Measurements from ENCODE around the gene BTN3A1. TPM values are rescaled to one million over a fixed set of nuclear protein-coding genes. Genes with fewer than 3 reads are reported as not detected.
"Not testable (repeated sequence)": the region's sequence is repeated elsewhere in the genome, so short reads cannot be mapped to it uniquely, and the experiment has no call there.

Gene BTN3A1
- total and polyA plus RNA-seq, 2 donors (not counting 1 experiment from before 2014, with no cell fraction given) = 31.6 to 42.9 TPM

DNA sequence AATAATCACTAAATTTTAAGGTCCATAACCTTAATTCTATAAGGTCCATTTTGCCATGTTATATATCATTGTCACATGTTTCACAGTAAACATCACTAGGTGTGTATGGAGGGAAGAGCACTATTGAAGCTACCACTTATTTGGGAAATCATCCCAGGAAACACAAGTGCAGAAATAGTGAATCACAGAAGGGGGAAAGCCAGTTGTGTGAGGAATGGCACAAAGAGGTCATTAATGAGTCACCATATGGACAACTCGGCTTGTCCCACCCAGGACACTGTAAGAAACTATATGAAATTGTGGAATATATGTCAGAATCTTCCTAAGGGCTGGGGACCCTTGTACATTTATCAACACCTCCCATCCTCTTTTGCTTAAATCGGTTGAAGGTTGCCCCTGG lies 13.7 kb downstream of the BTN3A1 start:
- TF ChIP-seq CTCF (conservative IDR thresholded peaks at IDR 0.05 in 1 of 2, IDR thresholded peaks at IDR 0.05 in 1 of 2; ENCODE audit: low read depth in 1 of 2, low read length in 2 of 2) = no peak
- TF ChIP-seq EZH2 (IDR thresholded peaks at IDR 0.05; ENCODE audit: low read length, missing control alignments) = no peak
- Histone ChIP-seq H2AFZ (ENCODE audit: low read length) (no peak overlapping the region), H3K27me3 (ENCODE audit: control insufficient read depth, insufficient read depth, low read length) (no peaks in the 10 kb centered on the region), H3K36me3 (ENCODE audit: control insufficient read depth, insufficient read depth, low read length) (peaks cover 9% of the 10 kb centered on the region), H3K4me2 (ENCODE audit: extremely low read depth, insufficient read depth, low read length) (no peak overlapping the region), H3K4me1 (ENCODE audit: control insufficient read depth, extremely low read depth, insufficient read depth, low read length) (peaks cover 6% of the 10 kb centered on the region), H3K27ac (ENCODE audit: insufficient read depth, low read length) (no peak overlapping the region), H4K20me1 (ENCODE audit: control insufficient read depth, extremely low read depth, insufficient read depth, low read length) (no peaks in the 10 kb centered on the region), H3K9ac (ENCODE audit: insufficient read depth, low read length) (no peak overlapping the region), H3K4me3 (replicated peaks in 1 of 4; ENCODE audit: control extremely low read depth in 1 of 4, insufficient read depth in 1 of 4, low read depth in 3 of 4, low read length in 4 of 4) (no peak overlapping the region), H3K79me2 (ENCODE audit: control insufficient read depth, insufficient read depth, low read length) (no peaks in the 10 kb centered on the region), H3K9me3 (ENCODE audit: control insufficient read depth, insufficient read depth, low read depth, low read length) (no peaks in the 10 kb centered on the region)
- DNase-seq (ENCODE audit: low read depth in 2 of 2) = no peak

DNA sequence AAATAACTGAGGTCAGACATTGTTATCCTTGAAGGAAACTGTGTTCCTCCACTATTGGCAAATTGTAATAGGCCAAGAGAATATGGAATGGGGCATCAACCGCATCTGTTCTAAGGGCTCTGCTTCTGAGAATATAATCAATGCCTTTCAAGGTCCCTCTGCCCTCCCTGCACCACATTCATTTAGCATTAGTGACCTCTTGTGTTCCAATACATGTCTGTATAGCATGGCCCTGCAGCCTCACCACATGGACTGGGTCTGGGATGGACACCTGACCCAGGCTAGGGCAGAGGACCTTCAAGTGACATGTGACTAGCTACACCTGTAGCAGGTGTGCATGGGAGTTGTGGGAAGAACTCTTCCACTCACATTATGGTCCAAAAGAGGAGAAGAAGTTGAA lies 14.2 kb downstream of the BTN3A1 start:
- no peaks in the 10 kb centered on the region for H4K20me1 ChIP-seq (ENCODE audit: control insufficient read depth, extremely low read depth, insufficient read depth, low read length)
- TF ChIP-seq EZH2 (IDR thresholded peaks at IDR 0.05; ENCODE audit: low read length, missing control alignments) = no peak
- no peak for TF ChIP-seq CTCF (conservative IDR thresholded peaks at IDR 0.05 in 1 of 2, IDR thresholded peaks at IDR 0.05 in 1 of 2; ENCODE audit: low read depth in 1 of 2, low read length in 2 of 2)
- no peak overlapping the region for H2AFZ ChIP-seq (ENCODE audit: low read length)
- peaks cover 9% of the 10 kb centered on the region for H3K36me3 ChIP-seq (ENCODE audit: control insufficient read depth, insufficient read depth, low read length)
- no peaks in the 10 kb centered on the region for H3K9me3 ChIP-seq (ENCODE audit: control insufficient read depth, insufficient read depth, low read depth, low read length)
- no peak overlapping the region for H3K4me3 ChIP-seq (replicated peaks in 1 of 4; ENCODE audit: control extremely low read depth in 1 of 4, insufficient read depth in 1 of 4, low read depth in 3 of 4, low read length in 4 of 4)
- H3K4me1 ChIP-seq (ENCODE audit: control insufficient read depth, extremely low read depth, insufficient read depth, low read length) = peaks cover 7% of the 10 kb centered on the region
- no peaks in the 10 kb centered on the region for H3K79me2 ChIP-seq (ENCODE audit: control insufficient read depth, insufficient read depth, low read length)
- DNase-seq (ENCODE audit: low read depth in 2 of 2) = no peak
- no peak overlapping the region for H3K9ac ChIP-seq (ENCODE audit: insufficient read depth, low read length)
- H3K27ac ChIP-seq (ENCODE audit: insufficient read depth, low read length) = no peak overlapping the region
- no peak overlapping the region for H3K4me2 ChIP-seq (ENCODE audit: extremely low read depth, insufficient read depth, low read length)
- H3K27me3 ChIP-seq (ENCODE audit: control insufficient read depth, insufficient read depth, low read length) = no peaks in the 10 kb centered on the region

- H3K4me2 ChIP-seq (ENCODE audit: extremely low read depth, insufficient read depth, low read length); H3K27me3 ChIP-seq (ENCODE audit: control insufficient read depth, insufficient read depth, low read length); H2AFZ ChIP-seq (ENCODE audit: low read length); H3K27ac ChIP-seq (ENCODE audit: insufficient read depth, low read length); H3K4me3 ChIP-seq (replicated peaks in 1 of 4; ENCODE audit: control extremely low read depth in 1 of 4, insufficient read depth in 1 of 4, low read depth in 3 of 4, low read length in 4 of 4); H3K4me1 ChIP-seq (ENCODE audit: control insufficient read depth, extremely low read depth, insufficient read depth, low read length); H3K9ac ChIP-seq (ENCODE audit: insufficient read depth, low read length); H3K36me3 ChIP-seq (ENCODE audit: control insufficient read depth, insufficient read depth, low read length); H4K20me1 ChIP-seq (ENCODE audit: control insufficient read depth, extremely low read depth, insufficient read depth, low read length); H3K79me2 ChIP-seq (ENCODE audit: control insufficient read depth, insufficient read depth, low read length); DNase-seq (ENCODE audit: low read depth in 2 of 2); H3K9me3 ChIP-seq (ENCODE audit: control insufficient read depth, insufficient read depth, low read depth, low read length): not testable (repeated sequence)
These were observed 16.0 kb downstream of the BTN3A1 start for GRCh38 chr6:26418077-26418476.

DNA sequence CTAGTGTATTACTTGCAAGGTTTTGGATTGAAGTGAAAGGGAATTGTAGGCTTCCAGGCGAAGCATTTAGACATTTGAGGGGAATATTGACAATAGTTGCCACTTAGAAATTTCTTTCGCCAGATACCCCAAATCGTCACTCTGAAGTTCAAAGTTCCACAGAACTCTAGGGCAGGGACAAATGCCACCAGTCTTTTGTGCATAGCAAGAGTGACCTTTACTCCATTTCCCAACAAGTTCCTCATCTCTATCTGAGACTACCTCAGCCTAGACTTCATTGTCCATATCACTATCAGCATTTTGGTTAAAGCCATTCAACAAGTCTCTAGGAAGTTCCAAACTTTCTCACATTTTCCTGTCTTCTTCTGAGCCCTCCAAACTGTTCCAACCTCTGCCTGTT lies 16.7 kb downstream of the BTN3A1 start:
- H4K20me1 ChIP-seq (ENCODE audit: control insufficient read depth, extremely low read depth, insufficient read depth, low read length); H3K9me3 ChIP-seq (ENCODE audit: control insufficient read depth, insufficient read depth, low read depth, low read length); H3K79me2 ChIP-seq (ENCODE audit: control insufficient read depth, insufficient read depth, low read length); H3K4me1 ChIP-seq (ENCODE audit: control insufficient read depth, extremely low read depth, insufficient read depth, low read length); H3K27me3 ChIP-seq (ENCODE audit: control insufficient read depth, insufficient read depth, low read length); H3K4me2 ChIP-seq (ENCODE audit: extremely low read depth, insufficient read depth, low read length); H3K9ac ChIP-seq (ENCODE audit: insufficient read depth, low read length); H2AFZ ChIP-seq (ENCODE audit: low read length); H3K4me3 ChIP-seq (replicated peaks in 1 of 4; ENCODE audit: control extremely low read depth in 1 of 4, insufficient read depth in 1 of 4, low read depth in 3 of 4, low read length in 4 of 4); DNase-seq (ENCODE audit: low read depth in 2 of 2); H3K36me3 ChIP-seq (ENCODE audit: control insufficient read depth, insufficient read depth, low read length); H3K27ac ChIP-seq (ENCODE audit: insufficient read depth, low read length): not testable (repeated sequence)

Measured in fibroblast of lung (primary cell).